HCT116 (cell line): ENCODE data around the gene C3orf52. TPM values are rescaled to one million over a fixed set of nuclear protein-coding genes. Genes with fewer than 3 reads are reported as not detected.

ENCODE experiments used
- ATAC-seq: fragments of 200-7000 bp; cut with Tn5 transposase; 2 replicates; pipeline ENCODE4 v1.9.1; 2020; ENCODE audit warnings: mild to moderate bottlenecking, moderate library complexity
- BruUV-seq: library from RNA; stranded (reverse); fragments of 400-500 nt; replicated peaks from 2 replicates; lab custom pipeline; 2021; lab: Mats Ljungman, UMichigan
- CTCF ChIA-PET: fragments of 300-600 bp; sonication (Branson Sonifier 250); formaldehyde crosslinking; loops from one replicate; lab custom pipeline; 2021; ENCODE audit warnings: antibody characterized with exemption; lab: Charles Lee
- POLR2A ChIA-PET: fragments of 300-600, 350-600 bp; sonication (Branson Sonifier 250); formaldehyde crosslinking; loops from one replicate; lab custom pipeline; 2021; ENCODE audit warnings: antibody characterized with exemption; lab: Charles Lee
- RAD21 ChIA-PET, 2 experiments: fragments of 300-600 bp; sonication (Branson Sonifier 250); formaldehyde crosslinking; loops; one replicate each; lab custom pipeline; 2023; ENCODE audit warnings: low total read pairs in 2 of 2; ENCODE audit not compliant: uncharacterized antibody in 2 of 2, unreplicated experiment in 2 of 2, low non-redundant PET in 1 of 2; lab: Charles Lee
- DNase-seq: peaks from one replicate; pipeline ENCODE4 v3.0.0-alpha.2; 2010; ENCODE audit warnings: low read depth, low spot score
- H2AFZ ChIP-seq: fragments of 200-600 bp; shearing (Covaris generic), sonication (generic); 2 replicates; pipeline ENCODE4 v1.6.1; 2017; ENCODE audit warnings: low read depth, mixed run types, mixed read lengths, antibody characterized with exemption, low read length; ENCODE audit not compliant: poor library complexity, severe bottlenecking
- H3K27ac ChIP-seq: 2 replicates; pipeline ENCODE4 v1.5.1; 2012; ENCODE audit warnings: low read depth, low read length
- H3K27me3 ChIP-seq: fragments of 200-600 bp; sonication (generic); 2 replicates; pipeline ENCODE4 v1.6.1; 2016; ENCODE audit warnings: mixed run types, low read length, mixed read lengths; ENCODE audit not compliant: insufficient read depth
- H3K36me3 ChIP-seq, 2 experiments: fragments of 200-500 bp in 1 of 2; fragments of 200-600 bp in 1 of 2; sonication (Bioruptor generic) in 1 of 2; sonication (generic) in 1 of 2; 2 replicates each; pipeline versions ENCODE4 v1.5.1 to v1.6.1; 2014 to 2016; ENCODE audit warnings: low read length in 2 of 2, inconsistent platforms in 1 of 2, mixed read lengths in 1 of 2, mixed run types in 1 of 2; ENCODE audit not compliant: insufficient read depth in 2 of 2, control insufficient read depth in 1 of 2
- H3K4me1 ChIP-seq, 2 experiments: fragments of 200-600 bp in 1 of 2; sonication (generic) in 1 of 2; 2 replicates each; pipeline versions ENCODE4 v1.5.1 to v1.6.1; 2012 to 2017; ENCODE audit warnings: low read length in 2 of 2, inconsistent platforms in 1 of 2, mild to moderate bottlenecking in 1 of 2, mixed read lengths in 1 of 2, mixed run types in 1 of 2, moderate library complexity in 1 of 2; ENCODE audit not compliant: insufficient read depth in 2 of 2, control insufficient read depth in 1 of 2
- H3K4me2 ChIP-seq: fragments of 200-600 bp; sonication (generic); 2 replicates; pipeline ENCODE4 v1.6.1; 2017; ENCODE audit warnings: mixed run types, low read length, mixed read lengths
- H3K4me3 ChIP-seq, 2 experiments: fragments of 200-600 bp in 1 of 2; sonication (generic) in 1 of 2; replicated peaks in 1 of 2; 2 replicates each; pipeline ENCODE4 v1.5.1; 2011 to 2016; ENCODE audit warnings: low read length in 2 of 2, control low read depth in 1 of 2, low read depth in 1 of 2, mild to moderate bottlenecking in 1 of 2, mixed read lengths in 1 of 2, mixed run types in 1 of 2
- H3K79me2 ChIP-seq: fragments of 200-600 bp; sonication (generic); 2 replicates; pipeline ENCODE4 v1.6.1; 2017; ENCODE audit warnings: mild to moderate bottlenecking, mixed run types, low read length, moderate library complexity, mixed read lengths; ENCODE audit not compliant: insufficient read depth
- H3K9ac ChIP-seq: fragments of 200-600 bp; sonication (generic); 2 replicates; pipeline ENCODE4 v1.6.1; 2016; ENCODE audit warnings: low read length, mixed read lengths
- H3K9me2 ChIP-seq: fragments of 200-600 bp; sonication (generic), shearing (Covaris generic); 2 replicates; pipeline ENCODE4 v1.6.1; 2017; ENCODE audit warnings: mixed run types, mild to moderate bottlenecking, moderate library complexity; ENCODE audit not compliant: insufficient read depth
- H3K9me3 ChIP-seq, 2 experiments: fragments of 200-500 bp in 1 of 2; fragments of 200-600 bp in 1 of 2; sonication (Bioruptor generic) in 1 of 2; sonication (generic) in 1 of 2; 2 replicates each; pipeline ENCODE4 v1.6.1; 2014 to 2017; ENCODE audit warnings: low read length in 2 of 2, mixed read lengths in 2 of 2, inconsistent platforms in 1 of 2, low read depth in 1 of 2, mild to moderate bottlenecking in 1 of 2, mixed run types in 1 of 2, moderate library complexity in 1 of 2; ENCODE audit not compliant: control insufficient read depth in 1 of 2, insufficient read depth in 1 of 2
- H4K20me1 ChIP-seq: fragments of 200-600 bp; sonication (generic), shearing (Covaris generic); 2 replicates; pipeline ENCODE4 v1.6.1; 2017; ENCODE audit warnings: mixed run types, mild to moderate bottlenecking, moderate library complexity; ENCODE audit not compliant: insufficient read depth
- CBX3 ChIP-seq: IDR thresholded peaks from 2 replicates; pipeline ENCODE4 v1.6.1; 2012; ENCODE audit warnings: low read depth
- EZH2phosphoT487 ChIP-seq: fragments of 200-600 bp; IDR thresholded peaks from 2 replicates; pipeline ENCODE4 v1.6.1; 2018; ENCODE audit warnings: antibody characterized with exemption, borderline replicate concordance
- JUND ChIP-seq: IDR thresholded peaks from 2 replicates; pipeline ENCODE4 v1.6.1; 2012
- POLR2A ChIP-seq: IDR thresholded peaks from 2 replicates; pipeline ENCODE4 v1.7.0; 2011; ENCODE audit warnings: borderline replicate concordance; ENCODE audit not compliant: insufficient read depth, insufficient read length; ENCODE audit errors: extremely low read depth
- RAD21 ChIP-seq: IDR thresholded peaks from 2 replicates; pipeline ENCODE4 v1.6.1; 2012; ENCODE audit warnings: low read depth, mild to moderate bottlenecking
- SRF ChIP-seq: IDR thresholded peaks from 2 replicates; pipeline ENCODE4 v1.6.1; 2012; ENCODE audit warnings: low read depth
- TCF7L2 ChIP-seq: IDR thresholded peaks from 2 replicates; pipeline ENCODE4 v1.7.0; 2011; ENCODE audit warnings: borderline replicate concordance, inconsistent platforms; ENCODE audit not compliant: insufficient read depth, insufficient read length; ENCODE audit errors: extremely low read depth
- YY1 ChIP-seq: IDR thresholded peaks from 2 replicates; pipeline ENCODE4 v1.6.1; 2011; ENCODE audit warnings: low read length, low read depth, moderate library complexity, mild to moderate bottlenecking; ENCODE audit not compliant: insufficient replicate concordance; ENCODE audit errors: extremely low read depth
- ZNF274 ChIP-seq: fragments of 200-500 bp; sonication (Bioruptor generic); IDR thresholded peaks from 2 replicates; pipeline ENCODE4 v1.6.1; 2014; ENCODE audit warnings: mild to moderate bottlenecking, low read depth, low read length, inconsistent platforms
- intact Hi-C: fragments of 100-400 bp; cut with micrococcal nuclease; formaldehyde crosslinking; loops from 2 replicates; pipeline ENCODE4 v1.10.0; 2022
- total RNA-seq: library from RNA; stranded (reverse); gene quantifications from one replicate; pipeline ENCODE4 v1.2.1, GENCODE V29; 2021; ENCODE audit not compliant: unreplicated experiment

C3orf52 gene
- total RNA-seq, 1 experiment from 2014 or later, result 14.3 TPM

DNA sequence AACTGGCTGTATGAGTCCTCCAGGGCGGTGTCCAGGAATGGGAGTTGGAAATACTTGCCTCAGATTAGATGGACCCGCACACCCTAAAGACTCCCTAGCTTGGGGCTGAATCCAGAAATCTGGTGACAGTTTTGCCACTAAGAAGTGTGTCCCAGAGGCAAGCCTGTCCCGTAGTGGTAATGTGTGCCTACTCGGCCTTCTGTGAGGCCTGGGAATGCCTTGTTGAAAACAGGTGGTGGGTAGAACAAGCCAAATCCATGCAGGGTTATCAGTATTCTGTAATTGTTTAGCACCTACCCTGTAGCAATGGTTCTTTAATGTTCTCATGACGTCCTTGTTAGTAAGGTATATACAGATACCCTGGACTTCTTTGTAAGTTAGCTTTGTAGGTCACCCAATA lies 1.6 kb downstream of the C3orf52 start:
- no TSS peak for BruUV-seq
- H2AFZ ChIP-seq, result no peak overlapping the region
- TF ChIP-seq RAD21, result no peak
- no peak for TF ChIP-seq TCF7L2
- TF ChIP-seq YY1, result no peak
- TF ChIP-seq ZNF274, result no peak
- TF ChIP-seq EZH2phosphoT487, result no peak
- no peak for TF ChIP-seq SRF
- no peak for TF ChIP-seq JUND
- TF ChIP-seq POLR2A, result no peak
- H3K36me3 ChIP-seq, result peaks cover 0 to 5% of the 10 kb centered on the region in 2 experiments; a peak in 1 of 4 replicates
- peak overlapping the region; percentile 74 for H3K9ac ChIP-seq
- no peaks in the 10 kb centered on the region for H4K20me1 ChIP-seq
- ChIA-PET POLR2A (no interaction called here), RAD21 (no interaction called here), CTCF (interaction anchor here (1.0 to 1.2 kb wide), 2 partner anchors 10 to 44 kb away, joined by 3 read pairs; no protein-coding TSS in a partner anchor)
- no peak overlapping the region for H3K27ac ChIP-seq
- no peaks in the 10 kb centered on the region for H3K9me3 ChIP-seq
- peak overlapping the region; percentile 88 for H3K4me2 ChIP-seq
- intact Hi-C loops, result no loop called here
- peaks cover 55% of the 10 kb centered on the region for H3K79me2 ChIP-seq
- peak overlapping the region; percentile 55 to 73 for H3K4me3 ChIP-seq
- no peaks in the 10 kb centered on the region for H3K27me3 ChIP-seq
- no peak for ATAC-seq
- H3K4me1 ChIP-seq, result peaks cover 29 to 39% of the 10 kb centered on the region in 2 experiments
- no peaks in the 10 kb centered on the region for H3K9me2 ChIP-seq
- DNase-seq, result no peak

DNA sequence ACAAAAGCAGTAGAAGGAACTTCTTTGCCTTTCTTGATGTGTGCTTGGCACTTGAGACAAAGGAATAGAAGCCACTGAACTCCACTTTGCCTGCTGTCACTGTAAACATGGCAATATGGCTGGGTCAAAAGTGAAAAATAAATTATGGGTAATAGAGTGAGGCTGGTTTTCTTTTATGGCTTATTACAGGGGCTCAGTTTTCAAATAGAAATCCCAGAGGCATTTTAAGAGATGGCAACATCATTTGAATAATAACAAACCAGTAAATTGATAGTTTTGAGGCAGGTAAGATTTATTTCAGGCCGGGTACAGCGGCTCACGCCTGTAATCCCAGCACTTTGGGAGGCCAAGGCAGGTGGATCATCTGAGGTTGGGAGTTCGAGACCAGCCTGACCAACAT lies 2.8 kb downstream of the C3orf52 start:
- ChIA-PET CTCF (no interaction called here), POLR2A (no interaction called here)

More for the DNA sequence above, 2.8 kb downstream of the C3orf52 start:
- H3K4me2 ChIP-seq, result no peak overlapping the region
- no peak overlapping the region for H2AFZ ChIP-seq
- H3K4me3 ChIP-seq, result no peak overlapping the region
- RAD21 ChIA-PET, result no interaction called here
- no TSS peak for BruUV-seq
- no peaks in the 10 kb centered on the region for H4K20me1 ChIP-seq
- no peaks in the 10 kb centered on the region for H3K9me2 ChIP-seq
- ATAC-seq, result no peak
- TF ChIP-seq POLR2A, result no peak
- TF ChIP-seq CBX3, result no peak
- no peaks in the 10 kb centered on the region for H3K9me3 ChIP-seq
- peaks cover 0 to 5% of the 10 kb centered on the region in 2 experiments; a peak in 1 of 4 replicates for H3K36me3 ChIP-seq
- no peak for DNase-seq
- H3K79me2 ChIP-seq, result peaks cover 65% of the 10 kb centered on the region
- no peaks in the 10 kb centered on the region for H3K27me3 ChIP-seq
- H3K4me1 ChIP-seq, result peaks cover 29 to 39% of the 10 kb centered on the region in 2 experiments
- intact Hi-C loops, result no loop called here
- no peak overlapping the region for H3K9ac ChIP-seq
- H3K27ac ChIP-seq, result no peak overlapping the region
